LNCAP (cell line): Measurements from ENCODE around the gene GNB3.

Experiments used
- CTCF ChIP-seq: fragments of 450-650 bp; IDR thresholded peaks from 2 replicates; pipeline ENCODE4 v1.5.1; 2017; ENCODE audit warnings: mild to moderate bottlenecking

GNB3 gene

GRCh38 chr12:6840761-6841515 is at the start of gene GNB3:
GNB3 (plus strand) TSS chr12:6840925; CDS start chr12:6841288, 363 bp downstream.
- TF ChIP-seq CTCF, result no peak

- TF ChIP-seq CTCF, result no peak
These were observed 48.7 kb upstream of the GNB3 start for GRCh38 chr12:6791931-6792520.

GRCh38 chr12:6792522-6793201 is 48.1 kb upstream of the GNB3 start:
- TF ChIP-seq CTCF, result no peak

GRCh38 chr12:6795088-6795487 is 45.6 kb upstream of the GNB3 start:
- no peak for TF ChIP-seq CTCF

GRCh38 chr12:6796576-6796975 is 44.1 kb upstream of the GNB3 start:
- TF ChIP-seq CTCF, result no peak

- TF ChIP-seq CTCF, result no peak
These were observed 41.6 kb upstream of the GNB3 start for GRCh38 chr12:6799147-6799546.

- no peak for TF ChIP-seq CTCF
These were observed 33.6 kb upstream of the GNB3 start for GRCh38 chr12:6807170-6807569.
